Activated B cell treated with CpG ODN at 0.5 μM for 24 hours (primary cell): ENCODE data around the gene KLK15. TPM values are rescaled to one million over a fixed set of nuclear protein-coding genes. Genes with fewer than 3 reads are reported as not detected.

Source experiments
- ATAC-seq: fragments of 200-7000 bp; cut with Tn5 transposase; one replicate; pipeline ENCODE4 v1.10.0; 2021; ENCODE audit warnings: low read depth, mild to moderate bottlenecking, moderate library complexity
- CTCF ChIA-PET: fragments of 350-600 bp; sonication (Branson Sonifier 250); formaldehyde crosslinking; loops from one replicate; lab custom pipeline; 2021; ENCODE audit warnings: antibody characterized with exemption; lab: Charles Lee
- POLR2A ChIA-PET: fragments of 350-600 bp; sonication (Branson Sonifier 250); formaldehyde crosslinking; loops from one replicate; lab custom pipeline; 2021; ENCODE audit warnings: antibody characterized with exemption; lab: Charles Lee
- DNase-seq: peaks from one replicate; pipeline ENCODE4 v3.0.0; 2022
- H3K27ac Mint-ChIP-seq: one replicate; pipeline ENCODE4 v1.8.0; 2020; ENCODE audit warnings: mixed read lengths
- H3K27me3 Mint-ChIP-seq: one replicate; pipeline ENCODE4 v1.8.0; 2021; ENCODE audit warnings: mixed read lengths
- H3K36me3 Mint-ChIP-seq: one replicate; pipeline ENCODE4 v1.8.0; 2021; ENCODE audit warnings: low read depth, mixed read lengths
- H3K4me1 Mint-ChIP-seq: one replicate; pipeline ENCODE4 v1.8.0; 2021; ENCODE audit warnings: mixed read lengths
- H3K4me3 Mint-ChIP-seq: one replicate; pipeline ENCODE4 v1.8.0; 2020; ENCODE audit warnings: mild to moderate bottlenecking, mixed read lengths
- H3K9me3 Mint-ChIP-seq: one replicate; pipeline ENCODE4 v1.8.0; 2020; ENCODE audit warnings: mixed read lengths
- intact Hi-C: fragments of 100-400 bp; cut with micrococcal nuclease; formaldehyde crosslinking; loops from one replicate; pipeline ENCODE4 v1.15.1; 2024
- total RNA-seq: library from RNA; stranded (reverse); gene quantifications from 2 replicates; pipeline ENCODE4 v1.2.3, GENCODE V29; 2022
- TF ChIP-seq, protein P1 (sequence below): fragments of 200-600 bp; IDR thresholded peaks from one replicate; pipeline ENCODE4 v1.8.0; 2022; ENCODE audit warnings: antibody characterized with exemption, mild to moderate bottlenecking

The KLK15 gene
- total RNA-seq, 1 donor from 2014 or later = not detected

DNA sequence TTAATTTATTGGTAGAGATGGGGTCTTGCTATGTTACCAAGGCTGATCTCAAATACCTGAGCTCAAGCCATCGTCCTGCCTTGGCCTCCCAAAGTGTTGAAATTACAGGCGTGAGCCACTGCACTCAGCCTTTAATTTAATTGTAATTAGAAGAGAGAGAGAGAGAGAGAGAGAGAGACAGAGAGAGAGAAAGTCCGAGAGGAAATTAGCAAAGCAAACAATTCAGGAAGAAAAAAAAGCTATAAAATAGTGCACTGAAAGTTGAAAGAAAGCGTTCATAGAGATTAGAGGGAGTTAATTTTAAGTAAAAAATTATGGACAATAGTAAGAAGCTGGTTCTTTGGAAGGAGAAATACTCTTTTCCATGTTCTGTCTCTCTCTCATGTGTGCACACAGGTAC is 56.1 kb downstream of the KLK15 start:
- ATAC-seq = no peak
- H3K4me3 Mint-ChIP-seq = no peak overlapping the region
- H3K4me1 Mint-ChIP-seq = peaks cover 3% of the 10 kb centered on the region
- TF ChIP-seq, protein P1, sequence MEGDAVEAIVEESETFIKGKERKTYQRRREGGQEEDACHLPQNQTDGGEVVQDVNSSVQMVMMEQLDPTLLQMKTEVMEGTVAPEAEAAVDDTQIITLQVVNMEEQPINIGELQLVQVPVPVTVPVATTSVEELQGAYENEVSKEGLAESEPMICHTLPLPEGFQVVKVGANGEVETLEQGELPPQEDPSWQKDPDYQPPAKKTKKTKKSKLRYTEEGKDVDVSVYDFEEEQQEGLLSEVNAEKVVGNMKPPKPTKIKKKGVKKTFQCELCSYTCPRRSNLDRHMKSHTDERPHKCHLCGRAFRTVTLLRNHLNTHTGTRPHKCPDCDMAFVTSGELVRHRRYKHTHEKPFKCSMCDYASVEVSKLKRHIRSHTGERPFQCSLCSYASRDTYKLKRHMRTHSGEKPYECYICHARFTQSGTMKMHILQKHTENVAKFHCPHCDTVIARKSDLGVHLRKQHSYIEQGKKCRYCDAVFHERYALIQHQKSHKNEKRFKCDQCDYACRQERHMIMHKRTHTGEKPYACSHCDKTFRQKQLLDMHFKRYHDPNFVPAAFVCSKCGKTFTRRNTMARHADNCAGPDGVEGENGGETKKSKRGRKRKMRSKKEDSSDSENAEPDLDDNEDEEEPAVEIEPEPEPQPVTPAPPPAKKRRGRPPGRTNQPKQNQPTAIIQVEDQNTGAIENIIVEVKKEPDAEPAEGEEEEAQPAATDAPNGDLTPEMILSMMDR = no peak
- no peaks in the 10 kb centered on the region for H3K36me3 Mint-ChIP-seq
- no peaks in the 10 kb centered on the region for H3K9me3 Mint-ChIP-seq
- no peak for DNase-seq
- ChIA-PET POLR2A (no interaction called here), CTCF (interaction anchor here (2.0 kb wide), 1 partner anchor 144 kb away, joined by 6 read pairs; no protein-coding TSS in a partner anchor)
- H3K27me3 Mint-ChIP-seq = peaks cover 50% of the 10 kb centered on the region
- intact Hi-C loops = no loop called here
- H3K27ac Mint-ChIP-seq = no peak overlapping the region

DNA sequence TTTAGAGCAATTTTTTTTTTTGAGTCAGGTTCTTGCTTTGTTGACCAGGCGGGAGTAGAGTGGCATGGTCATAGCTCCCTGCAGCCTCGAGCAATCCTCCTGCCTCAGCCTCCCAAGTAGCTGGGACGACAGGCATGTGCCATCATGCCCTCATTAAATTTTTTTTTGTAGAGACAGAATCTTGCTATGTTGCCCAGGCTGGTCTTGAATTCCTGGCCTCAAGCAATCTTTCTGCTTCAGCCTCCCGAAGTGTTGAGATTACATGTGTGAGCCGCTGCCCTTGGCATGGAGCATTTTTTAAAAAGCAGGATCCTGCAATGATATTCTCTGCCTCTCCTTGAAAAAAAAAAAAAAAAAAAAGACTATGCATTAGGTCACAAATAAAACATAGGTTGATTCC is 57.2 kb downstream of the KLK15 start:
- intact Hi-C loops = no loop called here

More for the DNA sequence above, 57.2 kb downstream of the KLK15 start:
- peaks cover 3% of the 10 kb centered on the region for H3K4me1 Mint-ChIP-seq
- no peaks in the 10 kb centered on the region for H3K9me3 Mint-ChIP-seq
- no peaks in the 10 kb centered on the region for H3K36me3 Mint-ChIP-seq
- ATAC-seq (no peak), DNase-seq (no peak)
- POLR2A ChIA-PET = no interaction called here
- no peak overlapping the region for H3K4me3 Mint-ChIP-seq
- peaks cover 46% of the 10 kb centered on the region for H3K27me3 Mint-ChIP-seq
- no peak overlapping the region for H3K27ac Mint-ChIP-seq
- TF ChIP-seq, protein P1 = no peak
- CTCF ChIA-PET = no interaction called here

Other genes starting within 250 kb of the KLK15 start
- gene SYT3, start 193.7 kb downstream of the KLK15 start, total RNA-seq = 0.60 TPM in 1 of 2 replicates, not detected in the other
- 0.69 TPM in 1 of 2 replicates, not detected in the other for gene C19orf81, start 184.1 kb downstream of the KLK15 start, total RNA-seq
- gene SHANK1, start 113.8 kb downstream of the KLK15 start, total RNA-seq = not detected in 2 replicates
- 0.24 and 0.38 TPM in 2 replicates for gene CLEC11A, start 110.2 kb downstream of the KLK15 start, total RNA-seq
- not detected in 2 replicates for gene GPR32, start 63.1 kb downstream of the KLK15 start, total RNA-seq
- not detected in 2 replicates for gene ACP4, start 43.2 kb downstream of the KLK15 start, total RNA-seq
- gene KLK1, start 9.8 kb downstream of the KLK15 start, total RNA-seq = 10.0 and 13.0 TPM in 2 replicates
- not detected in 2 replicates for gene KLK3, start 21.3 kb upstream of the KLK15 start, total RNA-seq
- 0.69 and 1.8 TPM in 2 replicates for gene KLK2, start 39.9 kb upstream of the KLK15 start, total RNA-seq
- 0.32 and 0.75 TPM in 2 replicates for gene KLK4, start 77.8 kb upstream of the KLK15 start, total RNA-seq
- not detected in 2 replicates for gene KLK5, start 119.5 kb upstream of the KLK15 start, total RNA-seq
- gene KLK6, start 136.0 kb upstream of the KLK15 start, total RNA-seq = not detected in 2 replicates
- not detected in 2 replicates for gene KLK7, start 150.3 kb upstream of the KLK15 start, total RNA-seq
- gene KLK8, start 168.0 kb upstream of the KLK15 start, total RNA-seq = not detected in 2 replicates
- not detected in 2 replicates for gene KLK10, start 186.1 kb upstream of the KLK15 start, total RNA-seq
- not detected in 2 replicates for gene KLK11, start 193.0 kb upstream of the KLK15 start, total RNA-seq
- not detected in 2 replicates for gene KLK12, start 201.4 kb upstream of the KLK15 start, total RNA-seq
- not detected in 2 replicates for gene KLK13, start 231.5 kb upstream of the KLK15 start, total RNA-seq
- 0.76 and 0.82 TPM in 2 replicates for gene KLK14, start 249.3 kb upstream of the KLK15 start, total RNA-seq